K562 (cell line): ENCODE results near the gene BRCC3. TPM values are rescaled to one million over a fixed set of nuclear protein-coding genes. Genes with fewer than 3 reads are reported as not detected.

Source experiments
- CBFA2T2 ChIP-seq: fragments of 450-650 bp; conservative IDR thresholded peaks from 2 replicates; pipeline ENCODE4 v1.6.1; 2017; ENCODE audit warnings: mild to moderate bottlenecking
- CEBPB ChIP-seq: fragments of 450-650 bp; IDR thresholded peaks from 2 replicates; pipeline ENCODE4 v1.6.1; 2016; ENCODE audit warnings: missing genetic modification characterization, missing compliant biosample characterization
- CEBPG ChIP-seq, 3 experiments: fragments of 200-800 bp in 1 of 3; sonication (Bioruptor generic) in 1 of 3; sonication (generic) in 1 of 3; formaldehyde crosslinking in 1 of 3; IDR thresholded peaks in 2 of 3; conservative IDR thresholded peaks in 1 of 3; 2 replicates each; pipeline versions ENCODE4 v1.6.1 to v1.8.0; 2016 to 2022; ENCODE audit warnings: missing compliant biosample characterization in 2 of 3, missing genetic modification characterization in 2 of 3, mild to moderate bottlenecking in 1 of 3, missing genetic modification reagents in 1 of 3
- CEBPZ ChIP-seq: fragments of 150-350 bp; IDR thresholded peaks from 2 replicates; pipeline ENCODE4 v1.6.1; 2014; ENCODE audit warnings: low read depth, mild to moderate bottlenecking, low read length, borderline replicate concordance
- RCOR1 ChIP-seq, 2 experiments: IDR thresholded peaks; 2 replicates each; pipeline ENCODE4 v1.6.1; 2012; ENCODE audit warnings: low read depth in 2 of 2, low read length in 2 of 2, borderline replicate concordance in 1 of 2, improper control_type of control experiment in 1 of 2
- TSC22D4 ChIP-seq: fragments of 450-650 bp; IDR thresholded peaks from 2 replicates; pipeline ENCODE4 v1.6.1; 2016; ENCODE audit warnings: missing genetic modification characterization, missing biosample characterization, control low read depth
- polyA plus RNA-seq, 8 experiments: library from polyadenylated mRNA; depleted of rRNA in 4 of 8; stranded (reverse) in 5 of 8; unstranded in 3 of 8; fragments of >200 nt; fragmentation: Nextera tagmentation in 2 of 8; fragmentation: Illumina TruSeq in 1 of 8; extraction: Ambion mirVana in 2 of 8; extraction: Trizol in 1 of 8; gene quantifications; 2 replicates each; pipeline versions ENCODE4 v1.2.1 to v1.2.3, GENCODE V29; 2011 to 2014; ENCODE audit warnings: inconsistent platforms in 1 of 8, missing spikeins in 1 of 8
- total RNA-seq, 7 experiments: library from RNA; depleted of rRNA in 6 of 7; stranded (reverse); fragments of >200 nt in 6 of 7; fragmentation: Illumina TruSeq in 2 of 7; extraction: Trizol in 2 of 7; gene quantifications; 2 replicates each; pipeline versions ENCODE4 v1.2.1 to v1.2.3, GENCODE V29; 2011 to 2021; ENCODE audit warnings: low replicate concordance in 1 of 7

Gene BRCC3
- total and polyA plus RNA-seq, 9 of the 15 experiments (the other 6 are each of a cell fraction or from before 2014, with no cell fraction given): 9.6 to 44.8 (median 26.7) TPM

GRCh38 chrX:155086961-155087735, 15.8 kb downstream of the BRCC3 start (continued):
- TF ChIP-seq CEBPZ (no peak), CEBPB (peak; percentile 77), TSC22D4 (tag) (no peak), RCOR1 (IDR thresholded peaks at IDR 0.05; ENCODE audit: borderline replicate concordance in 1 of 2, low read depth in 2 of 2, low read length in 2 of 2) (0 out of 4 replicates have a peak, but pooled peaks of 1 of the 2 experiments have one; percentile 32), CEBPG (CRISPR knock-in tag; IDR thresholded peaks at IDR 0.05) (no peak), CEBPG (tag; conservative IDR thresholded peaks at IDR 0.05 in 1 of 2, IDR thresholded peaks at IDR 0.05 in 1 of 2) (peak in 1 of 2 experiments; percentile 58; a peak in 2 of 4 replicates), CBFA2T2 (peak; percentile 55)
